K562 (cell line): Measurements from ENCODE around the gene ZBTB39. TPM values are rescaled to one million over a fixed set of nuclear protein-coding genes. Genes with fewer than 3 reads are reported as not detected.

Experiments
- ATAC-seq: fragments of 200-7000 bp; cut with Tn5 transposase; 3 replicates; pipeline ENCODE4 v1.9.1; 2020; ENCODE audit warnings: moderate library complexity
- BruUV-seq: library from RNA; stranded (reverse); fragments of 400-500 nt; replicated peaks from 2 replicates; lab custom pipeline; 2021; lab: Mats Ljungman, UMichigan
- CTCF ChIA-PET: fragments of 300-600 bp; formaldehyde crosslinking; extraction: SDS; loops from one replicate; lab custom pipeline; 2021; ENCODE audit warnings: low intra/inter-chr PET ratio; lab: Yijun Ruan, JAX
- POLR2A ChIA-PET: fragments of 300-600, 350-650 bp; sonication (Branson Sonifier 250); formaldehyde crosslinking; extraction: SDS; loops from one replicate; lab custom pipeline; 2021; ENCODE audit warnings: antibody characterized with exemption, inconsistent platforms; lab: Yijun Ruan, JAX
- DNase-seq, 4 experiments: peaks; one replicate each; pipeline versions ENCODE4 v3.0.0 to v3.0.0-alpha.2; 2011 to 2018; ENCODE audit warnings: low spot score in 3 of 4, mixed read lengths in 3 of 4; ENCODE audit errors: extremely low read depth in 1 of 4
- FAIRE-seq: peaks from 2 replicates; lab custom pipeline; 2011; peaks lifted over from hg19 to GRCh38; lab: Jason Lieb, UNC
- H2AFZ ChIP-seq: 2 replicates; pipeline ENCODE4 v1.6.0; 2011; ENCODE audit warnings: low read depth, low read length, control low read depth, inconsistent platforms
- H3K27ac ChIP-seq: fragments of 200-600 bp; 3 replicates; pipeline ENCODE4 v1.8.0; 2011; ENCODE audit warnings: low read depth, mild to moderate bottlenecking, control low read depth, inconsistent platforms, low read length, moderate library complexity, mixed read lengths; ENCODE audit errors: extremely low read depth
- H3K27me3 ChIP-seq, 2 experiments: fragments of 300-600 bp in 1 of 2; 2 replicates in 1 of 2; 3 replicates in 1 of 2; pipeline versions ENCODE4 v1.6.0 to v1.8.0; 2011; ENCODE audit warnings: inconsistent platforms in 2 of 2, low read length in 2 of 2, mild to moderate bottlenecking in 1 of 2, mixed read lengths in 1 of 2, moderate library complexity in 1 of 2; ENCODE audit not compliant: control insufficient read depth in 2 of 2, insufficient read depth in 2 of 2
- H3K36me3 ChIP-seq: fragments of 300-600 bp; 3 replicates; pipeline ENCODE4 v1.8.0; 2011; ENCODE audit warnings: mild to moderate bottlenecking, low read length, inconsistent platforms; ENCODE audit not compliant: control insufficient read depth, insufficient read depth
- H3K4me1 ChIP-seq, 2 experiments: fragments of 200-600 bp in 1 of 2; replicated peaks in 1 of 2; 2 replicates in 1 of 2; 3 replicates in 1 of 2; pipeline versions ENCODE4 v1.5.1 to v1.8.0; 2011; ENCODE audit warnings: inconsistent platforms in 2 of 2, low read length in 2 of 2, mild to moderate bottlenecking in 1 of 2, mixed read lengths in 1 of 2, moderate library complexity in 1 of 2; ENCODE audit not compliant: control insufficient read depth in 2 of 2, insufficient read depth in 2 of 2
- H3K4me2 ChIP-seq: 2 replicates; pipeline ENCODE4 v1.6.1; 2011; ENCODE audit warnings: low read length, control low read depth, inconsistent platforms, mixed read lengths; ENCODE audit not compliant: insufficient read depth
- H3K4me3 ChIP-seq: fragments of 200-600 bp; sonication (generic), shearing (Covaris generic); 2 replicates; pipeline ENCODE4 v1.5.1; 2016; ENCODE audit warnings: control low read depth, inconsistent platforms
- H3K79me2 ChIP-seq: fragments of 200-600 bp; 3 replicates; pipeline ENCODE4 v1.8.0; 2011; ENCODE audit warnings: low read length, inconsistent platforms; ENCODE audit not compliant: control insufficient read depth, insufficient read depth
- H3K9ac ChIP-seq, 2 experiments: 2 replicates each; pipeline versions ENCODE4 v1.6.0 to v1.6.1; 2011; ENCODE audit warnings: low read depth in 2 of 2, low read length in 2 of 2, control low read depth in 1 of 2, inconsistent platforms in 1 of 2, mild to moderate bottlenecking in 1 of 2, mixed read lengths in 1 of 2; ENCODE audit not compliant: insufficient read depth in 1 of 2
- H3K9me1 ChIP-seq: one replicate; pipeline ENCODE4 v1.6.0; 2011; ENCODE audit warnings: inconsistent platforms, mild to moderate bottlenecking, low read length, moderate library complexity; ENCODE audit not compliant: control insufficient read depth, insufficient read depth
- H3K9me3 ChIP-seq: replicated peaks from 2 replicates; pipeline ENCODE4 v1.5.1; 2011; ENCODE audit warnings: low read depth, low read length, inconsistent platforms; ENCODE audit not compliant: control insufficient read depth, insufficient read depth
- H4K20me1 ChIP-seq: replicated peaks from 2 replicates; pipeline ENCODE4 v1.6.1; 2011; ENCODE audit warnings: low read length, inconsistent platforms, mixed read lengths; ENCODE audit not compliant: control insufficient read depth, insufficient read depth
- GMEB1 ChIP-seq: fragments of 250-450 bp; sonication (Bioruptor Pico); IDR thresholded peaks from 2 replicates; pipeline ENCODE4 v1.4.0; 2020; ENCODE audit warnings: mild to moderate bottlenecking
- HDAC2 ChIP-seq: fragments of 450-650 bp; IDR thresholded peaks from 2 replicates; pipeline ENCODE4 v1.6.1; 2016; ENCODE audit warnings: mild to moderate bottlenecking
- MTF1 ChIP-seq: fragments of 250-450 bp; sonication (Bioruptor Pico); IDR thresholded peaks from 2 replicates; pipeline ENCODE4 v1.9.0; 2021; ENCODE audit warnings: moderate library complexity, mild to moderate bottlenecking, inconsistent platforms, borderline replicate concordance
- PTTG1 ChIP-seq: fragments of 450-650 bp; IDR thresholded peaks from 2 replicates; pipeline ENCODE4 v1.6.1; 2016; ENCODE audit warnings: low read depth, mild to moderate bottlenecking, missing genetic modification characterization, missing compliant biosample characterization
- RBM17 ChIP-seq: fragments of 200-400 bp; formaldehyde crosslinking; IDR thresholded peaks from 2 replicates; pipeline ENCODE4 v1.6.1; 2017; ENCODE audit warnings: low read depth, mild to moderate bottlenecking, low read length, borderline replicate concordance
- TFAM ChIP-seq: fragments of 250-450 bp; sonication (Bioruptor Pico); conservative IDR thresholded peaks from 2 replicates; pipeline ENCODE4 v1.5.0; 2021; ENCODE audit warnings: mild to moderate bottlenecking, moderate library complexity
- ZBTB17 ChIP-seq: fragments of 450-650 bp; formaldehyde crosslinking; IDR thresholded peaks from 2 replicates; pipeline ENCODE4 v1.4.0; 2020; ENCODE audit warnings: mild to moderate bottlenecking
- ZBTB26 ChIP-seq: fragments of 450-650 bp; formaldehyde crosslinking; IDR thresholded peaks from 2 replicates; pipeline ENCODE4 v1.4.0; 2022; ENCODE audit warnings: missing genetic modification characterization
- ZKSCAN3 ChIP-seq: fragments of 250-450 bp; sonication (Bioruptor Pico); IDR thresholded peaks from 2 replicates; pipeline ENCODE4 v1.4.0; 2020
- ZNF445 ChIP-seq: fragments of 250-450 bp; sonication (Bioruptor Pico); IDR thresholded peaks from 2 replicates; pipeline ENCODE4 v1.4.0; 2020; ENCODE audit warnings: low read depth, mild to moderate bottlenecking, moderate library complexity
- WGBS: fragments of 100-300 bp; shearing (Covaris generic); methylation state at CpG from one replicate; pipeline ENCODE4 v1.1.6; 2016; ENCODE audit warnings: low coverage, mixed read lengths; ENCODE audit not compliant: insufficient coverage; ENCODE audit errors: missing lambda C conversion rate; 5-methylcytosine and 5-hydroxymethylcytosine counted together
- in situ Hi-C: fragments of 300-500 bp; cut with MboI; formaldehyde crosslinking; loops from 4 replicates; pipeline ENCODE4 v1.15.0; 2018; ENCODE audit warnings: inconsistent platforms, mixed read lengths
- intact Hi-C: fragments of 100-400 bp; cut with micrococcal nuclease; formaldehyde crosslinking; loops from 2 replicates; pipeline ENCODE4 v1.14.2; 2022
- polyA plus RNA-seq, 8 experiments: library from polyadenylated mRNA; depleted of rRNA in 4 of 8; stranded (reverse) in 5 of 8; unstranded in 3 of 8; fragments of >200 nt; fragmentation: Nextera tagmentation in 2 of 8; fragmentation: Illumina TruSeq in 1 of 8; extraction: Ambion mirVana in 2 of 8; extraction: Trizol in 1 of 8; gene quantifications; 2 replicates each; pipeline versions ENCODE4 v1.2.1 to v1.2.3, GENCODE V29; 2011 to 2014; ENCODE audit warnings: inconsistent platforms in 1 of 8, missing spikeins in 1 of 8
- total RNA-seq, 7 experiments: library from RNA; depleted of rRNA in 6 of 7; stranded (reverse); fragments of >200 nt in 6 of 7; fragmentation: Illumina TruSeq in 2 of 7; extraction: Trizol in 2 of 7; gene quantifications; 2 replicates each; pipeline versions ENCODE4 v1.2.1 to v1.2.3, GENCODE V29; 2011 to 2021; ENCODE audit warnings: low replicate concordance in 1 of 7

ZBTB39 gene
- total and polyA plus RNA-seq, 9 of the 15 experiments (the other 6 are each of a cell fraction or from before 2014, with no cell fraction given): 3.3 to 13.3 (median 8.6) TPM

- Histone ChIP-seq H2AFZ (no peak overlapping the region), H3K9ac (no peak overlapping the region), H4K20me1 (no peaks in the 10 kb centered on the region), H3K27ac (no peak overlapping the region), H3K79me2 (no peaks in the 10 kb centered on the region), H3K4me1 (peaks cover 6 to 31% of the 10 kb centered on the region in 2 experiments; a peak in 4 of 5 replicates), H3K9me1 (no peaks in the 10 kb centered on the region), H3K36me3 (no peaks in the 10 kb centered on the region), H3K4me3 (no peak overlapping the region), H3K4me2 (no peak overlapping the region), H3K27me3 (peaks cover 2 to 20% of the 10 kb centered on the region in 2 experiments), H3K9me3 (no peaks in the 10 kb centered on the region)
- ChIA-PET POLR2A (interaction anchor here (0.5 to 0.8 kb wide), 2 partner anchors 45 to 46 kb away, joined by 4 read pairs; no protein-coding TSS in a partner anchor), CTCF (interaction anchor here (0.7 to 1.2 kb wide), 2 partner anchors 49 to 51 kb away, joined by 3 to 4 read pairs; no protein-coding TSS in a partner anchor)
- no TSS peak for BruUV-seq
- no peak for DNase-seq
- no peak for FAIRE-seq
- in situ Hi-C loops (loop anchor here (5.0 kb wide), 1 partner anchor 41 kb away; the partner anchor contains the start of gene MYO1A), intact Hi-C loops (no loop called here)
- no peak for ATAC-seq
- no peak for TF ChIP-seq PTTG1
- no peak for TF ChIP-seq RBM17
- no peak for TF ChIP-seq ZBTB26
- no peak for TF ChIP-seq ZNF445 (CRISPR knock-in tag)
- TF ChIP-seq GMEB1 (CRISPR knock-in tag): no peak
- no peak for TF ChIP-seq ZBTB17 (CRISPR knock-in tag)
- TF ChIP-seq ZKSCAN3 (CRISPR knock-in tag): no peak
- no peak for TF ChIP-seq HDAC2
- no peak for TF ChIP-seq MTF1 (CRISPR knock-in tag)
- TF ChIP-seq TFAM (CRISPR knock-in tag): no peak
- 30% methylated on average over 10 of the region's 12 CpGs for WGBS
Measured at GRCh38 chr12:57011438-57012424, 5.4 kb upstream of the ZBTB39 start.
